GM18861 (cell line): ENCODE measurements around the gene CYBA.

Source experiments
- ATAC-seq: cut with Tn5 transposase; IDR thresholded peaks from one replicate; pipeline ENCODE4 v1.9.1; 2021; ENCODE audit not compliant: unreplicated experiment

The CYBA gene

GRCh38 chr16:88631920-88632586 is 18.8 kb downstream of the CYBA start:
- no peak for ATAC-seq

GRCh38 chr16:88631384-88631783 is 19.5 kb downstream of the CYBA start:
- no peak for ATAC-seq

- ATAC-seq: no peak
These were observed 19.9 kb downstream of the CYBA start for GRCh38 chr16:88630941-88631340.

- no peak for ATAC-seq
These were observed 20.4 kb downstream of the CYBA start for GRCh38 chr16:88630433-88630832.

- no peak for ATAC-seq
These were observed 21.0 kb downstream of the CYBA start for GRCh38 chr16:88629835-88630234.

GRCh38 chr16:88628512-88628974 is 22.3 kb downstream of the CYBA start:
- no peak for ATAC-seq

GRCh38 chr16:88627531-88628411 is 23.1 kb downstream of the CYBA start:
- no peak for ATAC-seq

GRCh38 chr16:88626646-88627045 is 24.2 kb downstream of the CYBA start:
- ATAC-seq: no peak

- no peak for ATAC-seq
These were observed 25.8 kb downstream of the CYBA start for GRCh38 chr16:88624977-88625576.

GRCh38 chr16:88624481-88624880 is 26.4 kb downstream of the CYBA start:
- ATAC-seq: no peak

- ATAC-seq: no peak
These were observed 27.0 kb downstream of the CYBA start for GRCh38 chr16:88623858-88624257.

GRCh38 chr16:88622866-88623265 is 28.0 kb downstream of the CYBA start:
- ATAC-seq: no peak

- ATAC-seq: no peak
These were observed 28.7 kb downstream of the CYBA start for GRCh38 chr16:88622125-88622524.

- no peak for ATAC-seq
These were observed 30.7 kb downstream of the CYBA start for GRCh38 chr16:88619859-88620815.

GRCh38 chr16:88618956-88619667 is 31.7 kb downstream of the CYBA start:
- no peak for ATAC-seq

GRCh38 chr16:88618182-88618955 is 32.5 kb downstream of the CYBA start:
- no peak for ATAC-seq

GRCh38 chr16:88617268-88618031 is 33.4 kb downstream of the CYBA start:
- ATAC-seq: no peak

- ATAC-seq: no peak
These were observed 34.1 kb downstream of the CYBA start for GRCh38 chr16:88616736-88617135.

- ATAC-seq: no peak
These were observed 34.5 kb downstream of the CYBA start for GRCh38 chr16:88616320-88616719.
